IMR-90 (cell line): Measurements from ENCODE around the gene PRPS1. TPM values are rescaled to one million over a fixed set of nuclear protein-coding genes. Genes with fewer than 3 reads are reported as not detected.

Source experiments
- ATAC-seq: fragments of 200-7000 bp; cut with Tn5 transposase; 2 replicates; pipeline ENCODE4 v1.9.1; 2020; ENCODE audit warnings: low read depth, mild to moderate bottlenecking, moderate library complexity
- BruUV-seq: library from RNA; stranded (reverse); fragments of 400-500 nt; replicated peaks from 2 replicates; lab custom pipeline; 2021; lab: Mats Ljungman, UMichigan
- CTCF ChIA-PET: fragments of 300-600 bp; formaldehyde crosslinking; extraction: SDS; loops from one replicate; lab custom pipeline; 2021; ENCODE audit warnings: antibody characterized with exemption; lab: Yijun Ruan, JAX
- POLR2A ChIA-PET: fragments of 300-600 bp; sonication (Branson Sonifier 250); formaldehyde crosslinking; loops from one replicate; lab custom pipeline; 2022; ENCODE audit warnings: antibody characterized with exemption; ENCODE audit not compliant: unreplicated experiment; lab: Charles Lee
- DNase-seq: peaks from one replicate; pipeline ENCODE4 v3.0.0; 2013
- H2AFZ ChIP-seq: replicated peaks from 2 replicates; pipeline ENCODE3; 2013; ENCODE audit warnings: low read length, mild to moderate bottlenecking; ENCODE audit not compliant: poor library complexity
- H2AK5ac ChIP-seq: 2 replicates; pipeline ENCODE4 v1.6.1; 2013; ENCODE audit warnings: low read depth, low read length, inconsistent platforms
- H2AK9ac ChIP-seq: replicated peaks from 2 replicates; pipeline ENCODE3; 2013; ENCODE audit warnings: mild to moderate bottlenecking, low read depth, low read length, moderate library complexity; ENCODE audit not compliant: poor library complexity
- H2BK120ac ChIP-seq: 2 replicates; pipeline ENCODE4 v1.6.1; 2013; ENCODE audit warnings: low read depth, low read length, inconsistent platforms
- H2BK15ac ChIP-seq: 3 replicates; pipeline ENCODE4 v1.6.1; 2013; ENCODE audit warnings: low read depth, low read length, inconsistent platforms
- H2BK20ac ChIP-seq: 2 replicates; pipeline ENCODE4 v1.6.1; 2013; ENCODE audit warnings: low read depth, mild to moderate bottlenecking, inconsistent platforms, low read length, moderate library complexity
- H2BK5ac ChIP-seq: 2 replicates; pipeline ENCODE4 v1.6.1; 2013; ENCODE audit warnings: mild to moderate bottlenecking, low read depth, low read length, inconsistent platforms; ENCODE audit not compliant: poor library complexity, severe bottlenecking
- H3K14ac ChIP-seq: replicated peaks from 2 replicates; pipeline ENCODE4 v1.6.1; 2013; ENCODE audit warnings: low read depth, low read length, inconsistent platforms
- H3K18ac ChIP-seq: 2 replicates; pipeline ENCODE4 v1.6.1; 2013; ENCODE audit warnings: low read depth, low read length, control low read depth
- H3K23ac ChIP-seq: 2 replicates; pipeline ENCODE4 v1.6.1; 2013; ENCODE audit warnings: low read depth, low read length, inconsistent platforms
- H3K27ac ChIP-seq: 2 replicates; pipeline ENCODE4 v1.5.1; 2013; ENCODE audit warnings: mild to moderate bottlenecking, control low read depth, low read length; ENCODE audit not compliant: insufficient read depth
- H3K27me3 ChIP-seq: 2 replicates; pipeline ENCODE4 v1.6.1; 2013; ENCODE audit warnings: low read length; ENCODE audit not compliant: control insufficient read depth, insufficient read depth
- H3K36me3 ChIP-seq: 2 replicates; pipeline ENCODE4 v1.6.1; 2013; ENCODE audit warnings: low read length, mixed read lengths; ENCODE audit not compliant: control insufficient read depth, insufficient read depth
- H3K4ac ChIP-seq: 2 replicates; pipeline ENCODE4 v1.6.1; 2013; ENCODE audit warnings: low read depth, low read length, inconsistent platforms
- H3K4me1 ChIP-seq: 2 replicates; pipeline ENCODE4 v1.6.1; 2013; ENCODE audit warnings: low read length, mixed read lengths; ENCODE audit not compliant: control insufficient read depth, insufficient read depth
- H3K4me2 ChIP-seq: 2 replicates; pipeline ENCODE4 v1.6.1; 2013; ENCODE audit warnings: low read depth, mild to moderate bottlenecking, control low read depth, low read length, moderate library complexity
- H3K4me3 ChIP-seq: 2 replicates; pipeline ENCODE4 v1.5.1; 2013; ENCODE audit warnings: low read depth, mild to moderate bottlenecking, control low read depth, low read length, moderate library complexity; ENCODE audit not compliant: insufficient read depth
- H3K56ac ChIP-seq: 2 replicates; pipeline ENCODE4 v1.6.1; 2013; ENCODE audit warnings: low read length, inconsistent platforms; ENCODE audit not compliant: insufficient read depth; ENCODE audit errors: extremely low read depth
- H3K79me1 ChIP-seq, 2 experiments: 2 replicates each; pipeline ENCODE4 v1.6.1; 2013; ENCODE audit warnings: low read length in 2 of 2, inconsistent platforms in 1 of 2, low read depth in 1 of 2
- H3K9ac ChIP-seq: 2 replicates; pipeline ENCODE4 v1.6.1; 2013; ENCODE audit warnings: low read depth, low read length, control low read depth
- H3K9me1 ChIP-seq: 2 replicates; pipeline ENCODE4 v1.6.1; 2013; ENCODE audit warnings: low read length, inconsistent platforms; ENCODE audit not compliant: insufficient read depth
- H3K9me3 ChIP-seq: 2 replicates; pipeline ENCODE4 v1.6.1; 2013; ENCODE audit warnings: low read length; ENCODE audit not compliant: control insufficient read depth, insufficient read depth
- H4K20me1 ChIP-seq: 2 replicates; pipeline ENCODE4 v1.6.1; 2013; ENCODE audit warnings: low read length, inconsistent platforms; ENCODE audit not compliant: insufficient read depth
- H4K5ac ChIP-seq: 2 replicates; pipeline ENCODE4 v1.6.1; 2013; ENCODE audit warnings: mild to moderate bottlenecking, low read depth, low read length, control low read depth
- H4K8ac ChIP-seq, 2 experiments: 2 replicates each; pipeline ENCODE4 v1.6.1; 2013; ENCODE audit warnings: low read depth in 2 of 2, low read length in 2 of 2, control low read depth in 1 of 2, inconsistent platforms in 1 of 2
- H4K91ac ChIP-seq: 2 replicates; pipeline ENCODE4 v1.6.1; 2013; ENCODE audit warnings: low read depth, low read length, inconsistent platforms; ENCODE audit not compliant: insufficient read depth
- MAZ ChIP-seq: IDR thresholded peaks from 2 replicates; pipeline ENCODE4 v1.6.1; 2012; ENCODE audit warnings: low read depth, mild to moderate bottlenecking, low read length, improper control_type of control experiment, moderate library complexity, borderline replicate concordance
- MXI1 ChIP-seq: IDR thresholded peaks from 2 replicates; pipeline ENCODE4 v1.6.1; 2012; ENCODE audit warnings: low read depth, mild to moderate bottlenecking, low read length, moderate library complexity, borderline replicate concordance
- WGBS, 2 experiments: methylation state at CpG; one replicate each; pipeline versions ENCODE4 v1.1.5 to v1.1.7; 2013; ENCODE audit warnings: missing lambda C conversion rate in 2 of 2; ENCODE audit not compliant: insufficient read length in 1 of 2; ENCODE audit errors: extremely low coverage in 2 of 2; 5-methylcytosine and 5-hydroxymethylcytosine counted together
- dilution Hi-C: fragments of 300-500 bp; cut with HindIII; formaldehyde crosslinking; loops from one replicate; pipeline ENCODE4 v1.14.3; 2018; ENCODE audit warnings: low sequenced_read_pairs; ENCODE audit not compliant: unreplicated experiment
- in situ Hi-C: fragments of 300-500 bp; cut with MboI; formaldehyde crosslinking; loops from 3 replicates; pipeline ENCODE4 v1.14.3; 2019; ENCODE audit warnings: low sequenced_read_pairs, inconsistent platforms, mixed read lengths
- intact Hi-C: fragments of 100-400 bp; cut with micrococcal nuclease; formaldehyde crosslinking; loops from 2 replicates; pipeline ENCODE4 v1.10.0; 2022
- polyA plus RNA-seq, 3 experiments: library from polyadenylated mRNA; depleted of rRNA; stranded (reverse); fragments of >200 nt; gene quantifications; 2 replicates each; pipeline ENCODE4 v1.2.3, GENCODE V29; 2012; ENCODE audit warnings: low replicate concordance in 1 of 3
- total RNA-seq: library from RNA; depleted of rRNA; stranded (reverse); fragments of >200 nt; gene quantifications from 2 replicates; pipeline ENCODE4 v1.2.3, GENCODE V29; 2012
- TF ChIP-seq, protein P1 (sequence below): fragments of 150-350 bp; IDR thresholded peaks from 2 replicates; pipeline ENCODE4 v1.6.1; 2016; ENCODE audit warnings: low read depth, mild to moderate bottlenecking, low read length, moderate library complexity, borderline replicate concordance

PRPS1 gene
- total and polyA plus RNA-seq, 2 of the 4 experiments (the other 2 are of a cell fraction) = 118 to 137 TPM

DNA sequence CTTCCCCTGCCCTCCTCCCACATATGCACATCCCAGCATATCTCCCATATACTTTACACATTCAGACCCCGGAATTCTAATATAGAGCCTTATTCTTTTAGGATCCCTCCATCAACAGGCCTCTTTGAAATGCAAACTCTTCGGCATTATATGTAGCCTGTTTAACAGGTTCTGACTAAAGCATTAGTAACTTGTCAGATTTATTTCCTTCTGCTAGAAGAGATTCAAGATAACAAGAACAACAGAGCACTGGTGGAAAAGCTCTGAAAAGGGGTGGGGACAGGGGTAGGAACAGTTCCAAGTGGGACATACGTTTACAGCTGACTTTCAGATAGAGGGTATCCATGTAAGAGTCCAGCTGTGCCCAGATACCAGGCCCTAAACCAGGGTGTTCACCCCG is 31.7 kb upstream of the PRPS1 start:
- H4K8ac ChIP-seq = no peak overlapping the region
- H3K4me3 ChIP-seq = no peak overlapping the region

More for the DNA sequence above, 31.7 kb upstream of the PRPS1 start:
- no CpG with 5 or more reads among the region's 4 CpGs for WGBS, 2 experiments
- ChIA-PET POLR2A (no interaction called here), CTCF (no interaction called here)
- Histone ChIP-seq H2AK5ac (no peak overlapping the region), H4K20me1 (no peaks in the 10 kb centered on the region), H4K91ac (no peak overlapping the region), H3K27me3 (no peaks in the 10 kb centered on the region; the same call in none of the 2 replicates), H3K27ac (no peak overlapping the region), H3K56ac (no peak overlapping the region), H2BK5ac (no peak overlapping the region), H2AFZ (no peak overlapping the region), H3K18ac (no peak overlapping the region), H2AK9ac (no peak overlapping the region), H3K4me1 (no peaks in the 10 kb centered on the region), H2BK120ac (no peak overlapping the region), H3K36me3 (no peaks in the 10 kb centered on the region), H3K14ac (no peak overlapping the region), H3K79me1 (no peaks in the 10 kb centered on the region), H3K9me1 (no peaks in the 10 kb centered on the region), H3K4me2 (no peak overlapping the region), H3K23ac (no peak overlapping the region), H3K4ac (no peak overlapping the region), H3K9ac (no peak overlapping the region), H3K9me3 (no peaks in the 10 kb centered on the region), H2BK20ac (no peak overlapping the region), H4K5ac (no peak overlapping the region), H2BK15ac (no peak overlapping the region)
- intact Hi-C loops (no loop called here), in situ Hi-C loops (no loop called here), dilution Hi-C loops (no loop called here)
- TF ChIP-seq, protein P1, sequence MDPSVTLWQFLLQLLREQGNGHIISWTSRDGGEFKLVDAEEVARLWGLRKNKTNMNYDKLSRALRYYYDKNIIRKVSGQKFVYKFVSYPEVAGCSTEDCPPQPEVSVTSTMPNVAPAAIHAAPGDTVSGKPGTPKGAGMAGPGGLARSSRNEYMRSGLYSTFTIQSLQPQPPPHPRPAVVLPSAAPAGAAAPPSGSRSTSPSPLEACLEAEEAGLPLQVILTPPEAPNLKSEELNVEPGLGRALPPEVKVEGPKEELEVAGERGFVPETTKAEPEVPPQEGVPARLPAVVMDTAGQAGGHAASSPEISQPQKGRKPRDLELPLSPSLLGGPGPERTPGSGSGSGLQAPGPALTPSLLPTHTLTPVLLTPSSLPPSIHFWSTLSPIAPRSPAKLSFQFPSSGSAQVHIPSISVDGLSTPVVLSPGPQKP = no peak
- no peak for TF ChIP-seq MXI1
- TF ChIP-seq MAZ = no peak
- no TSS peak for BruUV-seq
- DNase-seq = no peak
- no peak for ATAC-seq
